Chondrocyte (in vitro differentiated cells): ENCODE results near the gene HRK. TPM values are rescaled to one million over a fixed set of nuclear protein-coding genes. Genes with fewer than 3 reads are reported as not detected.

Experiments used
- DNase-seq: peaks from one replicate; pipeline ENCODE4 v3.0.0; 2021; ENCODE audit warnings: mixed read lengths, low spot score
- H3K27ac Mint-ChIP-seq: one replicate; pipeline ENCODE4 v1.8.0; 2021; ENCODE audit warnings: mild to moderate bottlenecking, moderate library complexity, mixed read lengths; ENCODE audit not compliant: unreplicated experiment
- H3K27me3 Mint-ChIP-seq: 2 replicates; pipeline ENCODE4 v1.8.0; 2021; ENCODE audit warnings: low read depth, mixed read lengths
- H3K36me3 Mint-ChIP-seq: 2 replicates; pipeline ENCODE4 v1.8.0; 2021; ENCODE audit warnings: low read depth, mixed read lengths
- H3K4me1 Mint-ChIP-seq: 2 replicates; pipeline ENCODE4 v1.8.0; 2021; ENCODE audit warnings: low read depth, mild to moderate bottlenecking, mixed read lengths
- H3K4me3 Mint-ChIP-seq: one replicate; pipeline ENCODE4 v1.8.0; 2021; ENCODE audit warnings: mild to moderate bottlenecking, moderate library complexity, mixed read lengths; ENCODE audit not compliant: unreplicated experiment
- H3K9me3 Mint-ChIP-seq: 2 replicates; pipeline ENCODE4 v1.8.0; 2021; ENCODE audit warnings: low read depth, mixed read lengths
- CTCF ChIP-seq: fragments of 200-600 bp; sonication (generic); IDR thresholded peaks from 2 replicates; pipeline ENCODE4 v1.5.0; 2021; ENCODE audit warnings: antibody characterized with exemption, mild to moderate bottlenecking, moderate library complexity
- total RNA-seq: library from RNA; stranded (reverse); gene quantifications from 3 replicates; pipeline ENCODE4 v1.2.1, GENCODE V29; 2021

HRK gene
- total RNA-seq, 1 donor from 2014 or later: 0.80 TPM

- Mint-ChIP-seq H3K36me3 (peaks cover 2% of the 10 kb centered on the region), H3K4me3 (no peak overlapping the region), H3K9me3 (peaks cover 5% of the 10 kb centered on the region), H3K4me1 (no peaks in the 10 kb centered on the region), H3K27me3 (no peaks in the 10 kb centered on the region), H3K27ac (no peak overlapping the region)
- TF ChIP-seq CTCF: no peak
- no peak for DNase-seq
These were observed 45.8 kb downstream of the HRK start for GRCh38 chr12:116835484-116835883.

GRCh38 chr12:116833474-116833873 is 47.8 kb downstream of the HRK start:
- H3K36me3 Mint-ChIP-seq: peaks cover 2% of the 10 kb centered on the region
- no peaks in the 10 kb centered on the region for H3K4me1 Mint-ChIP-seq
- H3K27me3 Mint-ChIP-seq: peaks cover 1% of the 10 kb centered on the region
- H3K4me3 Mint-ChIP-seq: no peak overlapping the region
- DNase-seq: no peak
- H3K27ac Mint-ChIP-seq: no peak overlapping the region
- peaks cover 5% of the 10 kb centered on the region for H3K9me3 Mint-ChIP-seq
- no peak for TF ChIP-seq CTCF

DNA sequence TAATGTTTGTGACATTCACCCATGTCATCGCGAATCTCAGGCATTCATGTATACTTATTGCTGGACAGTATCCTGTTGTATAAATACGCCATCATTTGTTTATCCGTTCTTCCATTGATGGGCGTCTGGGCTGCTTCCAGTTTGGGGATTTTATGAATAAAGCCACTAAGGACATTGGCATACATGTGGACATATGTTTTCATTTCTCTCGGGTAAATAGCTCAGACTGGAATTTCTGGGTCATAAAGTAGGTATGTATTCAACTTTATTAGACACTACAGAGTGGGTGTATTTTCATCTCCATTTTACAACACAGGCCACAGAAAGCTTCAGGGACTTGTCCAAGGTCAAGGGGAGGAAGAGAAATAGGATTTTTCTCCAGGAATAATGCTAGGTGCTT is 48.9 kb downstream of the HRK start:
- TF ChIP-seq CTCF: no peak
- Mint-ChIP-seq H3K36me3 (peaks cover 2% of the 10 kb centered on the region), H3K4me1 (no peaks in the 10 kb centered on the region), H3K4me3 (no peak overlapping the region), H3K9me3 (peaks cover 2% of the 10 kb centered on the region), H3K27me3 (peaks cover 1% of the 10 kb centered on the region), H3K27ac (no peak overlapping the region)
- DNase-seq: no peak

GRCh38 chr12:116827432-116827831 is 53.8 kb downstream of the HRK start:
- Mint-ChIP-seq H3K27me3 (peaks cover 1% of the 10 kb centered on the region), H3K4me1 (no peaks in the 10 kb centered on the region), H3K9me3 (peaks cover 5% of the 10 kb centered on the region), H3K27ac (no peak overlapping the region), H3K36me3 (peaks cover 3% of the 10 kb centered on the region), H3K4me3 (no peak overlapping the region)
- TF ChIP-seq CTCF: no peak
- no peak for DNase-seq

DNA sequence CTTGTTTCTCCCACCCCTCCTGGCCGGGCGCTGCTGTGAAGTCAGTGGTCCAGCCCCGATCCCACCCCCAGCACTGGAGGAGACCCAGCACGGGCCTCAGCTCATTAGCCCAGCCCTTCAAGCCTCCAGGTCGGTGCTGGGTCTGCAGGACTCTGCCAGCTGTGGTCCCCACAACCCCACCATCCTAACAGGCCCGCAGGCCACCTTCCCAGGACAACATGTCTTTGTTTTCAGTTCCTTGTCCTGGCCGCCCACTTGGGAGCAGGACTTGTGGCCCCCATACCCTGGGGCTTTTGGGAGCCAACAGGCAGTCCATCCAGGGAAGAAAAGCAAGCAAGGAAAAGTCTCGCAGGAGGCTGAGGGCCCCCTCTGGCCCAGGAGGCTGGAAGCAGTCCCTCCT is 60.0 kb downstream of the HRK start:
- Mint-ChIP-seq H3K4me1 (peaks cover 17% of the 10 kb centered on the region), H3K27me3 (no peaks in the 10 kb centered on the region), H3K27ac (no peak overlapping the region), H3K9me3 (peaks cover 5% of the 10 kb centered on the region), H3K4me3 (no peak overlapping the region), H3K36me3 (peaks cover 3% of the 10 kb centered on the region)
- TF ChIP-seq CTCF: no peak
- DNase-seq: no peak
